Heart right ventricle (tissue), 16 donors: ENCODE measurements around the gene CREB3L1. TPM values are rescaled to one million over a fixed set of nuclear protein-coding genes. Genes with fewer than 3 reads are reported as not detected.

Experiments
- ATAC-seq, 8 donors: fragments of 200-7000 bp; cut with Tn5 transposase; one replicate each; pipeline ENCODE4 v1.9.1; 2020; ENCODE audit warnings: mild to moderate bottlenecking in 8 of 8, moderate library complexity in 8 of 8, moderate number of reproducible peaks in 1 of 8
- DNase-seq, 2 donors: peaks; one replicate each; pipeline ENCODE4 v3.0.0-alpha.2; 2020
- H3K27ac ChIP-seq, 10 donors: fragments of 200-600 bp; sonication (generic) in 2 of 10; one replicate each; pipeline versions ENCODE4 v1.5.0 to v1.8.0; 2020 to 2022; ENCODE audit warnings: mild to moderate bottlenecking in 3 of 10
- H3K27me3 ChIP-seq, 7 donors: fragments of 200-600 bp; one replicate each; pipeline ENCODE4 v1.8.0; 2021 to 2022; ENCODE audit warnings: mild to moderate bottlenecking in 2 of 7
- H3K36me3 ChIP-seq, 9 donors: fragments of 200-600 bp; sonication (generic) in 1 of 9; one replicate each; pipeline versions ENCODE4 v1.5.0 to v1.8.0; 2020 to 2022; ENCODE audit warnings: mild to moderate bottlenecking in 2 of 9
- H3K4me1 ChIP-seq, 9 donors: fragments of 200-600 bp; sonication (generic) in 1 of 9; one replicate each; pipeline versions ENCODE4 v1.5.0 to v1.8.0; 2020 to 2022; ENCODE audit warnings: mild to moderate bottlenecking in 4 of 9
- H3K4me3 ChIP-seq, 10 donors: fragments of 200-600 bp; sonication (generic) in 2 of 10; one replicate each; pipeline versions ENCODE4 v1.5.0 to v1.8.0; 2020 to 2022; ENCODE audit warnings: mild to moderate bottlenecking in 7 of 10, moderate library complexity in 2 of 10
- H3K9me3 ChIP-seq, 11 donors: fragments of 200-600 bp in 10 of 11; sonication (generic) in 2 of 11; one replicate each; pipeline versions ENCODE4 v1.5.0 to v1.8.0; 2013 to 2022; ENCODE audit warnings: mild to moderate bottlenecking in 2 of 11, control low read depth in 1 of 11, moderate library complexity in 1 of 11
- WGBS, 2 donors: extraction: QIAGEN DNeasy Blood & Tissue Kit; methylation state at CpG; one replicate each; pipeline ENCODE4 v1.1.7; 2013; ENCODE audit warnings: inconsistent platforms in 1 of 2; 5-methylcytosine and 5-hydroxymethylcytosine counted together
- intact Hi-C, 10 donors: fragments of 100-400 bp; cut with DNase I; formaldehyde crosslinking; loops; one replicate each; pipeline versions ENCODE4 v1.11.1 to v1.14.2; 2022
- polyA plus RNA-seq, 2 donors: library from polyadenylated mRNA; stranded (reverse); fragments of 200-250 nt; gene quantifications; one replicate each; pipeline ENCODE4 v1.2.3, GENCODE V29; 2013
- total RNA-seq, 10 donors: library from RNA; stranded (reverse); fragmentation: NEBNext Ultra II Directional in 3 of 10; extraction: Animal tissue kit (Norgen Biotek cat#: 25700) in 3 of 10; gene quantifications; one replicate each; pipeline versions ENCODE4 v1.2.1 to v1.2.4, GENCODE V29; 2021 to 2023
- TF ChIP-seq, protein P1 (sequence below), 9 donors: fragments of 200-600 bp; sonication (generic) in 2 of 9; IDR thresholded peaks; one replicate each; pipeline versions ENCODE4 v1.5.0 to v1.8.0; 2021 to 2022; ENCODE audit warnings: antibody characterized with exemption in 9 of 9, mild to moderate bottlenecking in 5 of 9, moderate library complexity in 1 of 9
- donor health status: Arrhythmogenic right ventricular cardiomyopathy.
- donor health status: ischemic (EF 13 %, LVEDD 7.1; RV severe dilation, severe dysfunction).
- donor health status: healthy with polysubstance abuse.
- donor health status: DM: no; HTN: yes; CAD: no.
- donor health status: DM: no; HTN: no; CAD: no.
- donor health status: ischemic (EF 25% LVEDD 6.9; RV normal size, moderate dysfunction).
- donor health status: ischemic (EF 25% LVEDD 5.7; RV mildly dilated, moderate dysfunction).
- donor health status: healthy.
- donor health status: DM: yes; HTN: yes; CAD: no.
- donor health status: Ischemic cardiomyopathy.
- donor health status: ischemic (EF 35%, LVEDD 5.7; RV mildly dilated, moderate dysfunction).
- donor health status: nonischemic (EF 11% LVEDD 7.7; RV severe dilation, severe dysfunction).
- donor health status: DM: yes; HTN: yes; CAD: no.
- donor health status: PGD.
- donor health status: ischemic (EF 29% LVEDD 5.4; RV normal size, mild dysfunction).
- donor health status: nonischemic (EF 23%, LVEDD 6.1; RV moderate dilation, normal function).

CREB3L1 gene
- total and polyA plus RNA-seq, 12 donors: 9.7 to 127 (median 36.1) TPM

- no peaks in the 10 kb centered on the region for H3K9me3 ChIP-seq
- H3K27ac ChIP-seq: peak overlapping the region in 6 of 10 donors; percentile 17 to 56 (median 35)
- no peak overlapping the region for H3K4me3 ChIP-seq
- ATAC-seq (no peak), DNase-seq (peak in 1 of 2 donors; percentile 8)
- H3K27me3 ChIP-seq: no peaks in the 10 kb centered on the region
- 78 to 84% methylated on average over 12 of the region's 12 CpGs for WGBS, 2 donors
- H3K4me1 ChIP-seq: peaks cover 9 to 52% (median 39%) of the 10 kb centered on the region in 9 donors
- H3K36me3 ChIP-seq: peaks cover 0 to 85% (median 44%) of the 10 kb centered on the region in 9 donors
- intact Hi-C loops: loop anchor here in 1 of 10 donors (2.0 kb wide), 1 partner anchor 15 kb away; no protein-coding TSS in a partner anchor
- TF ChIP-seq, protein P1, sequence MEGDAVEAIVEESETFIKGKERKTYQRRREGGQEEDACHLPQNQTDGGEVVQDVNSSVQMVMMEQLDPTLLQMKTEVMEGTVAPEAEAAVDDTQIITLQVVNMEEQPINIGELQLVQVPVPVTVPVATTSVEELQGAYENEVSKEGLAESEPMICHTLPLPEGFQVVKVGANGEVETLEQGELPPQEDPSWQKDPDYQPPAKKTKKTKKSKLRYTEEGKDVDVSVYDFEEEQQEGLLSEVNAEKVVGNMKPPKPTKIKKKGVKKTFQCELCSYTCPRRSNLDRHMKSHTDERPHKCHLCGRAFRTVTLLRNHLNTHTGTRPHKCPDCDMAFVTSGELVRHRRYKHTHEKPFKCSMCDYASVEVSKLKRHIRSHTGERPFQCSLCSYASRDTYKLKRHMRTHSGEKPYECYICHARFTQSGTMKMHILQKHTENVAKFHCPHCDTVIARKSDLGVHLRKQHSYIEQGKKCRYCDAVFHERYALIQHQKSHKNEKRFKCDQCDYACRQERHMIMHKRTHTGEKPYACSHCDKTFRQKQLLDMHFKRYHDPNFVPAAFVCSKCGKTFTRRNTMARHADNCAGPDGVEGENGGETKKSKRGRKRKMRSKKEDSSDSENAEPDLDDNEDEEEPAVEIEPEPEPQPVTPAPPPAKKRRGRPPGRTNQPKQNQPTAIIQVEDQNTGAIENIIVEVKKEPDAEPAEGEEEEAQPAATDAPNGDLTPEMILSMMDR (IDR thresholded peaks at IDR 0.05): peak in 3 of 9 donors; percentile 2 to 38 (median 35)
These were observed 90.4 kb downstream of the CREB3L1 start for GRCh38 chr11:46367916-46368267.

DNA sequence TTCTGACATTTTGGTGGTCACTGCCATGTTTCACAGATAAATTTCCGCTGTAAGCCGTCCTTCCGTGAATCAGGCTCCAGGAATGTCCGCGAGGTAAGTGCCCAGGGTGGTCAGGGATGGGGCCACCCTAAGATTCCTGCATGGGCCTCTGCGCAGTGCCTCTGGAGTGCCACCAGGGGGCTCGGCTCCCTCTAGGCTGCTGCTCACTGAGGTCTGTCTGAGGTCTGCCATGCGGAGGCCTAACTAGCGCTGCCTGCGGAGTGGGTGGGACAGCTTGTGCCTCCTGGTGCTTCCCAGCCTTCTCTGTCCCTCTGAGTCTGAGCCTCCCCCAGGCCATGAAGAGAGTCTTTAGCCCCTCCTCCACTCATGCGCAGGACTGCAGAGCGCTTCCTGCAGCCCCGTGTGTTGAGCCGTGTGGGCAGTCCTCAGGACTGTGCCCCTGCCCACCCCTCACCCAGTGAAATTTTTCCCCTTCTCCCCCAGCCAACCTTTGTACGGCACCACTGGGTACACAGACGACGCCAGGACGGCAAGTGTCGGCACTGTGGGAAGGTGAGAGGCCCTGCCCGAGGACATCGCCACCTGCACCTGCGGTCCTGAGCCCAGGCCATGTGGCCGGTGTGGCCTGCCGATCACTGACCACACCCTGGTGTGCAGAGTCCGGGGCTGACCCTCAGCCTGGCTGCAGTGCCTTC is 92.1 kb downstream of the CREB3L1 start:
- WGBS, 2 donors: 71 to 75% methylated on average over 25 of the region's 25 CpGs
- no peaks in the 10 kb centered on the region for H3K9me3 ChIP-seq
- peak in 1 of 2 donors; percentile 56 for DNase-seq
- H3K27ac ChIP-seq: no peak overlapping the region
- peaks cover 3 to 35% (median 22%) of the 10 kb centered on the region in 9 donors for H3K4me1 ChIP-seq
- no peak overlapping the region for H3K4me3 ChIP-seq
- intact Hi-C loops: no loop called here
- H3K27me3 ChIP-seq: no peaks in the 10 kb centered on the region
- TF ChIP-seq, protein P1 (IDR thresholded peaks at IDR 0.05): peak; percentile 69 to 90 (median 80)
- peak; percentile 21 to 58 (median 45) for ATAC-seq
- peaks cover 4 to 93% (median 44%) of the 10 kb centered on the region in 9 donors for H3K36me3 ChIP-seq

DNA sequence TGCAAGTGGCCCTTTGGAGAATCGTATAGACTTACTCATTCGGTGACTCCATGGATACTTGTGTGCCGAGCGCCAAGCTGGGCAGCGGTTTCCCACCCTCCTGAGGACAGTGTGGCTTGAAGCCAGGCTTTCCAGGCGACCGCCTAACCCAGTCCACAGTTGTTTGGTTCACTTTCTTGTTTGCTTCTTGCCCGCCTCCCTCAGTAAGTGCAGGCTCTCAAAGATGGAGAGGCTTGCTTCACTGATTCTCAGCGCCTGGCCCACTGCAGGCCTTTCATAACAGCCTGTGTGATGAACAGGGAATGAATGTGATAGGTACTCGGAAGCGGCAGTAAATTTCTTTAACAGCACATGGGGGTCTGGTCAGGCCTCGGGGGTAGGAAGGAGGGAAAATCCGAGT is 92.8 kb downstream of the CREB3L1 start:
- H3K4me3 ChIP-seq: no peak overlapping the region
- peaks cover 3 to 28% (median 17%) of the 10 kb centered on the region in 9 donors for H3K4me1 ChIP-seq
- H3K27me3 ChIP-seq: no peaks in the 10 kb centered on the region
- intact Hi-C loops: no loop called here
- H3K27ac ChIP-seq: no peak overlapping the region
- ATAC-seq (no peak), DNase-seq (peak in 1 of 2 donors; percentile 11)
- H3K36me3 ChIP-seq: peaks cover 4 to 95% (median 49%) of the 10 kb centered on the region in 9 donors
- TF ChIP-seq, protein P1 (IDR thresholded peaks at IDR 0.05): no peak
- no peaks in the 10 kb centered on the region for H3K9me3 ChIP-seq
- WGBS, 2 donors: 88 to 91% methylated on average over 13 of the region's 13 CpGs

Other genes starting within 250 kb of the CREB3L1 start
- 10 to 100 TPM; 25.7 to 48.0 (median 38.1) TPM for gene PHF21A, start 156.2 kb upstream of the CREB3L1 start, total RNA-seq
- gene PHF21A, start 156.2 kb upstream of the CREB3L1 start, polyA plus RNA-seq: 10 to 100 TPM in 1 of 2 donors, 1 to 10 TPM in 1; 9.6 to 18.2 TPM
- gene DGKZ, start 69.8 kb downstream of the CREB3L1 start, total RNA-seq: 10 to 100 TPM; 46.4 to 77.9 (median 60.1) TPM
- gene DGKZ, start 69.8 kb downstream of the CREB3L1 start, polyA plus RNA-seq: 100 to 1,000 TPM in 1 of 2 donors, 10 to 100 TPM in 1; 31.9 to 107 TPM
- 10 to 100 TPM in 2 of 10 donors, 1 to 10 TPM in 8; 3.6 to 16.5 (median 5.3) TPM for gene MDK, start 104.0 kb downstream of the CREB3L1 start, total RNA-seq
- gene MDK, start 104.0 kb downstream of the CREB3L1 start, polyA plus RNA-seq: 1 to 10 TPM; 3.7 to 8.2 TPM
- gene CHRM4, start 114.1 kb downstream of the CREB3L1 start, total RNA-seq: under 1 TPM in 2 of 10 donors, not detected in 8; 0.30 to 0.32 TPM
- under 1 TPM in 1 of 2 donors, not detected in 1; 0.03 TPM for gene CHRM4, start 114.1 kb downstream of the CREB3L1 start, polyA plus RNA-seq